GM12878 (cell line): ENCODE data around the gene HS3ST1. TPM values are rescaled to one million over a fixed set of nuclear protein-coding genes. Genes with fewer than 3 reads are reported as not detected.

Experiments
- ATAC-seq: fragments of 200-7000 bp; cut with Tn5 transposase; 3 replicates; pipeline ENCODE4 v1.9.1; 2020; ENCODE audit warnings: mild to moderate bottlenecking, moderate library complexity
- BruUV-seq: library from RNA; stranded (reverse); fragments of 400-500 nt; replicated peaks from 2 replicates; lab custom pipeline; 2021; lab: Mats Ljungman, UMichigan
- CTCF ChIA-PET: fragments of 300-600 bp; sonication (Branson Sonifier 250); formaldehyde crosslinking; extraction: SDS; loops from one replicate; lab custom pipeline; 2021; ENCODE audit warnings: inconsistent platforms; lab: Yijun Ruan, JAX
- POLR2A ChIA-PET: fragments of 350-600 bp; formaldehyde crosslinking; extraction: SDS; loops from one replicate; lab custom pipeline; 2021; ENCODE audit warnings: inconsistent platforms; lab: Charles Lee
- RAD21 ChIA-PET: fragments of 300-600 bp; sonication (Branson Sonifier 250); formaldehyde crosslinking; loops from one replicate; lab custom pipeline; 2023; ENCODE audit warnings: antibody characterized with exemption; ENCODE audit not compliant: unreplicated experiment; lab: Charles Lee
- SMC1A ChIA-PET: fragments of 300-600 bp; sonication (Branson Sonifier 250); formaldehyde crosslinking; loops from one replicate; lab custom pipeline; 2023; ENCODE audit not compliant: unreplicated experiment, uncharacterized antibody; lab: Charles Lee
- DNase-seq: peaks from one replicate; pipeline ENCODE4 v3.0.0-alpha.2; 2011; ENCODE audit warnings: low read depth, low spot score
- FAIRE-seq: peaks from 3 replicates; lab custom pipeline; 2011; peaks lifted over from hg19 to GRCh38; lab: Jason Lieb, UNC
- H2AFZ ChIP-seq: 2 replicates; pipeline ENCODE4 v1.6.0; 2011; ENCODE audit warnings: low read depth, low read length, control low read depth; ENCODE audit not compliant: control insufficient read depth
- H3K27ac ChIP-seq: 2 replicates; pipeline ENCODE4 v1.5.1; 2011; ENCODE audit warnings: control low read depth; ENCODE audit not compliant: control insufficient read depth, insufficient read depth
- H3K27me3 ChIP-seq, 2 experiments: replicated peaks in 1 of 2; 2 replicates each; pipeline versions ENCODE4 v1.6.0 to v1.6.1; 2011; ENCODE audit warnings: low read length in 1 of 2; ENCODE audit not compliant: control insufficient read depth in 2 of 2, insufficient read depth in 2 of 2
- H3K36me3 ChIP-seq, 2 experiments: 2 replicates each; pipeline ENCODE4 v1.5.1; 2011; ENCODE audit warnings: low read length in 1 of 2; ENCODE audit not compliant: control insufficient read depth in 2 of 2, insufficient read depth in 2 of 2
- H3K4me1 ChIP-seq: 2 replicates; pipeline ENCODE4 v1.6.1; 2011; ENCODE audit warnings: mild to moderate bottlenecking, low read length, moderate library complexity, mixed read lengths; ENCODE audit not compliant: control insufficient read depth, insufficient read depth
- H3K4me2 ChIP-seq: 2 replicates; pipeline ENCODE4 v1.6.0; 2011; ENCODE audit warnings: control low read depth; ENCODE audit not compliant: control insufficient read depth, insufficient read depth
- H3K4me3 ChIP-seq: fragments of 200-600 bp; sonication (generic); 2 replicates; pipeline ENCODE4 v1.5.1; 2016
- H3K79me2 ChIP-seq: 2 replicates; pipeline ENCODE4 v1.6.0; 2011; ENCODE audit warnings: low read length; ENCODE audit not compliant: control insufficient read depth, insufficient read depth
- H3K9ac ChIP-seq: 2 replicates; pipeline ENCODE4 v1.8.0; 2011; ENCODE audit warnings: low read length, control low read depth, mixed read lengths; ENCODE audit not compliant: control insufficient read depth, insufficient read depth
- H3K9me3 ChIP-seq: replicated peaks from 3 replicates; pipeline ENCODE4 v1.5.1; 2011; ENCODE audit warnings: mild to moderate bottlenecking, low read length; ENCODE audit not compliant: control insufficient read depth, insufficient read depth
- H4K20me1 ChIP-seq: 2 replicates; pipeline ENCODE4 v1.6.0; 2011; ENCODE audit not compliant: control insufficient read depth, insufficient read depth
- CBX5 ChIP-seq: sonication (generic); IDR thresholded peaks from 2 replicates; pipeline ENCODE4 v1.6.1; 2016; ENCODE audit warnings: low read depth, moderate library complexity, mild to moderate bottlenecking, inconsistent platforms
- FOS ChIP-seq: IDR thresholded peaks from 3 replicates; pipeline ENCODE4 v1.6.1; 2011; ENCODE audit warnings: borderline replicate concordance; ENCODE audit not compliant: insufficient read length; ENCODE audit errors: extremely low read depth
- FOXM1 ChIP-seq: IDR thresholded peaks from 2 replicates; pipeline ENCODE4 v1.6.1; 2012; ENCODE audit warnings: low read depth, mild to moderate bottlenecking, inconsistent platforms, low read length, moderate library complexity
- JUND ChIP-seq: IDR thresholded peaks from 2 replicates; pipeline ENCODE4 v1.6.1; 2012; ENCODE audit warnings: low read depth, mild to moderate bottlenecking, low read length, improper control_type of control experiment, moderate library complexity
- NFYB ChIP-seq: IDR thresholded peaks from 2 replicates; pipeline ENCODE4 v1.6.1; 2011; ENCODE audit warnings: low read depth, mild to moderate bottlenecking, low read length, improper control_type of control experiment, moderate library complexity; ENCODE audit not compliant: insufficient read depth
- RFX5 ChIP-seq: IDR thresholded peaks from 2 replicates; pipeline ENCODE4 v1.6.1; 2011; ENCODE audit warnings: low read depth, low read length, improper control_type of control experiment
- RUNX3 ChIP-seq: IDR thresholded peaks from 2 replicates; pipeline ENCODE4 v1.6.1; 2012; ENCODE audit warnings: low read length, inconsistent platforms
- TBL1XR1 ChIP-seq: IDR thresholded peaks from 2 replicates; pipeline ENCODE4 v1.6.1; 2012; ENCODE audit warnings: low read depth, low read length, improper control_type of control experiment
- TCF7 ChIP-seq: IDR thresholded peaks from 2 replicates; pipeline ENCODE4 v1.6.1; 2014; ENCODE audit warnings: antibody characterized with exemption, borderline replicate concordance
- WGBS: methylation state at CpG from one replicate; pipeline ENCODE4 v1.1.6; 2016; ENCODE audit warnings: low lambda C conversion rate; ENCODE audit not compliant: insufficient replicate concordance, insufficient coverage; ENCODE audit errors: missing lambda C conversion rate; 5-methylcytosine and 5-hydroxymethylcytosine counted together
- in situ Hi-C: fragments of 300-500 bp; cut with MboI; formaldehyde crosslinking; loops from 9 replicates; pipeline ENCODE4 v1.14.3; 2018; ENCODE audit warnings: mixed read lengths
- intact Hi-C: fragments of 100-400 bp; cut with micrococcal nuclease; formaldehyde crosslinking; loops from one replicate; pipeline ENCODE4 v1.14.2; 2022; ENCODE audit not compliant: unreplicated experiment
- polyA plus RNA-seq, 11 experiments: library from polyadenylated mRNA; depleted of rRNA in 4 of 11; unstranded in 6 of 11; stranded (reverse) in 5 of 11; fragments of >200 nt; fragmentation: Nextera tagmentation in 4 of 11; fragmentation: Illumina TruSeq in 1 of 11; extraction: Ambion mirVana in 4 of 11; extraction: Trizol in 1 of 11; gene quantifications; 1 replicate in 1 of 11; 2 replicates in 10 of 11; pipeline versions ENCODE4 v1.2.1 to v1.2.3, GENCODE V29; 2011 to 2016; ENCODE audit warnings: inconsistent platforms in 2 of 11, missing spikeins in 2 of 11, low read depth in 1 of 11
- total RNA-seq, 4 experiments: library from RNA; depleted of rRNA in 3 of 4; stranded (reverse); fragments of >200 nt in 3 of 4; fragmentation: Illumina TruSeq in 1 of 4; extraction: Trizol in 1 of 4; gene quantifications; 2 replicates each; pipeline versions ENCODE4 v1.2.1 to v1.2.3, GENCODE V29; 2013 to 2021
- TF ChIP-seq, protein P1 (sequence below): fragments of 450-650 bp; IDR thresholded peaks from 2 replicates; pipeline ENCODE4 v1.6.1; 2016; ENCODE audit warnings: mild to moderate bottlenecking
- TF ChIP-seq, protein P2 (sequence below): fragments of 450-650 bp; IDR thresholded peaks from 2 replicates; pipeline ENCODE4 v1.6.1; 2016; ENCODE audit warnings: mild to moderate bottlenecking
- TF ChIP-seq, protein P3 (sequence below): fragments of 450-650 bp; IDR thresholded peaks from 2 replicates; pipeline ENCODE4 v1.6.1; 2017; ENCODE audit warnings: mild to moderate bottlenecking, low read depth, inconsistent platforms; ENCODE audit not compliant: poor library complexity, severe bottlenecking

HS3ST1 gene
- total and polyA plus RNA-seq, 10 of the 15 experiments (the other 5 are each of a cell fraction or from before 2014, with no cell fraction given) = 0.03 to 0.65 (median 0.13) TPM

DNA sequence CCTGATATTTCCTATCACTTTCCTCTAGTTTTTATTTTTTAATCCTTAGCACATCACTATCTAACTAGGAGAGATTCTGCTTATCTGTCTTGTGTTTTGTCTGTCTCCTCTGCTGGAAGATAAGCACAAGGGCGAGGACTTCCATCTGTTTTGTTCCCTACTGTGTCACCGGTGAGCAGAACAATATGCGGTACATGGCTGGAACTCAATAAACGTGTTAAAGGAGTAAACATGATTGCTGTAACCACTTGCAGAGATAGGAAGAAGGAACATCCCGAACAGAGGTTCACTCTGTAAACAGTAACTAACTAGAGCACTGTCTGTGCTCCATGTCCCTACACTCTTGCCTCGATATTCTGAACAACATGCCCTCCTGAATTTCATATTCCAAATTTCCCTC lies 5.2 kb downstream of the HS3ST1 start:
- no peak for FAIRE-seq
- Histone ChIP-seq H3K9ac (no peak overlapping the region), H3K27ac (no peak overlapping the region), H3K36me3 (no peaks in the 10 kb centered on the region), H3K4me1 (no peaks in the 10 kb centered on the region), H4K20me1 (no peaks in the 10 kb centered on the region), H3K9me3 (no peaks in the 10 kb centered on the region), H3K4me2 (no peak overlapping the region), H3K27me3 (peaks cover 2 to 7% of the 10 kb centered on the region in 2 experiments; a peak in 3 of 4 replicates), H3K79me2 (no peaks in the 10 kb centered on the region), H3K4me3 (no peak overlapping the region), H2AFZ (no peak overlapping the region)
- no peak for ATAC-seq
- intact Hi-C loops = loop anchor here (5.0 to 10.0 kb wide), 6 partner anchors 81 to 1266 kb away; partner anchors contain the start of gene ZNF518B
- POLR2A ChIA-PET = interaction anchor here (0.6 kb wide), 1 partner anchor 824 kb away, joined by 4 read pairs; no protein-coding TSS in a partner anchor
- RAD21 ChIA-PET = interaction anchor here (0.7 to 1.8 kb wide), 10 partner anchors 8 to 842 kb away, joined by 3 to 7 read pairs (median 5); no protein-coding TSS in a partner anchor
- in situ Hi-C loops = loop anchor here (5.0 kb wide), 1 partner anchor 841 kb away; no protein-coding TSS in a partner anchor
- CTCF ChIA-PET = interaction anchor here (0.6 to 2.4 kb wide), 19 partner anchors 8 to 868 kb away, joined by 3 to 24 read pairs (median 4); no protein-coding TSS in a partner anchor
- no peak for DNase-seq
- 67% methylated on average over 6 of the region's 6 CpGs for WGBS
- SMC1A ChIA-PET = interaction anchor here (0.7 to 2.5 kb wide), 6 partner anchors 12 to 868 kb away, joined by 3 to 27 read pairs (median 5); no protein-coding TSS in a partner anchor
- TF ChIP-seq FOS = no peak
- no peak for TF ChIP-seq RFX5
- TF ChIP-seq, all 136 proteins: peak for 0
- BruUV-seq = no TSS peak

GRCh38 chr4:11421116-11421515 lies 7.6 kb downstream of the HS3ST1 start:
- no peaks in the 10 kb centered on the region for H4K20me1 ChIP-seq
- FAIRE-seq = no peak
- H3K4me2 ChIP-seq = no peak overlapping the region
- H2AFZ ChIP-seq = no peak overlapping the region
- RAD21 ChIA-PET = no interaction called here
- no peak overlapping the region for H3K9ac ChIP-seq
- WGBS = 49% methylated on average over 3 of the region's 3 CpGs
- no peak for DNase-seq
- no peak overlapping the region for H3K27ac ChIP-seq
- no TSS peak for BruUV-seq
- H3K27me3 ChIP-seq = no peaks in the 10 kb centered on the region; a peak in 1 of 4 replicates
- peaks cover 7% of the 10 kb centered on the region for H3K4me1 ChIP-seq
- POLR2A ChIA-PET = no interaction called here
- H3K36me3 ChIP-seq = no peaks in the 10 kb centered on the region
- intact Hi-C loops (loop anchor here (5.0 to 10.0 kb wide), 6 partner anchors 79 to 1264 kb away; partner anchors contain the start of gene ZNF518B), in situ Hi-C loops (loop anchor here (5.0 kb wide), 1 partner anchor 839 kb away; no protein-coding TSS in a partner anchor)
- SMC1A ChIA-PET = interaction anchor here (1.3 kb wide), 1 partner anchor 17 kb away, joined by 5 read pairs; no protein-coding TSS in a partner anchor
- ATAC-seq = no peak
- H3K4me3 ChIP-seq = no peak overlapping the region
- no peaks in the 10 kb centered on the region for H3K9me3 ChIP-seq
- no peaks in the 10 kb centered on the region for H3K79me2 ChIP-seq
- CTCF ChIA-PET = interaction anchor here (0.9 to 2.0 kb wide), 2 partner anchors 839 to 872 kb away, joined by 3 to 6 read pairs; no protein-coding TSS in a partner anchor
- TF ChIP-seq TBL1XR1 (no peak), NFYB (no peak), CBX5 (no peak), FOXM1 (no peak), TCF7 (no peak), RUNX3 (no peak), JUND (no peak)
- TF ChIP-seq, protein P1, sequence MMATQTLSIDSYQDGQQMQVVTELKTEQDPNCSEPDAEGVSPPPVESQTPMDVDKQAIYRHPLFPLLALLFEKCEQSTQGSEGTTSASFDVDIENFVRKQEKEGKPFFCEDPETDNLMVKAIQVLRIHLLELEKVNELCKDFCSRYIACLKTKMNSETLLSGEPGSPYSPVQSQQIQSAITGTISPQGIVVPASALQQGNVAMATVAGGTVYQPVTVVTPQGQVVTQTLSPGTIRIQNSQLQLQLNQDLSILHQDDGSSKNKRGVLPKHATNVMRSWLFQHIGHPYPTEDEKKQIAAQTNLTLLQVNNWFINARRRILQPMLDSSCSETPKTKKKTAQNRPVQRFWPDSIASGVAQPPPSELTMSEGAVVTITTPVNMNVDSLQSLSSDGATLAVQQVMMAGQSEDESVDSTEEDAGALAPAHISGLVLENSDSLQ = no peak
- TF ChIP-seq, protein P2, sequence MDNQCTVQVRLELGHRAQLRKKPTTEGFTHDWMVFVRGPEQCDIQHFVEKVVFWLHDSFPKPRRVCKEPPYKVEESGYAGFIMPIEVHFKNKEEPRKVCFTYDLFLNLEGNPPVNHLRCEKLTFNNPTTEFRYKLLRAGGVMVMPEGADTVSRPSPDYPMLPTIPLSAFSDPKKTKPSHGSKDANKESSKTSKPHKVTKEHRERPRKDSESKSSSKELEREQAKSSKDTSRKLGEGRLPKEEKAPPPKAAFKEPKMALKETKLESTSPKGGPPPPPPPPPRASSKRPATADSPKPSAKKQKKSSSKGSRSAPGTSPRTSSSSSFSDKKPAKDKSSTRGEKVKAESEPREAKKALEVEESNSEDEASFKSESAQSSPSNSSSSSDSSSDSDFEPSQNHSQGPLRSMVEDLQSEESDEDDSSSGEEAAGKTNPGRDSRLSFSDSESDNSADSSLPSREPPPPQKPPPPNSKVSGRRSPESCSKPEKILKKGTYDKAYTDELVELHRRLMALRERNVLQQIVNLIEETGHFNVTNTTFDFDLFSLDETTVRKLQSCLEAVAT = no peak
- TF ChIP-seq, protein P3, sequence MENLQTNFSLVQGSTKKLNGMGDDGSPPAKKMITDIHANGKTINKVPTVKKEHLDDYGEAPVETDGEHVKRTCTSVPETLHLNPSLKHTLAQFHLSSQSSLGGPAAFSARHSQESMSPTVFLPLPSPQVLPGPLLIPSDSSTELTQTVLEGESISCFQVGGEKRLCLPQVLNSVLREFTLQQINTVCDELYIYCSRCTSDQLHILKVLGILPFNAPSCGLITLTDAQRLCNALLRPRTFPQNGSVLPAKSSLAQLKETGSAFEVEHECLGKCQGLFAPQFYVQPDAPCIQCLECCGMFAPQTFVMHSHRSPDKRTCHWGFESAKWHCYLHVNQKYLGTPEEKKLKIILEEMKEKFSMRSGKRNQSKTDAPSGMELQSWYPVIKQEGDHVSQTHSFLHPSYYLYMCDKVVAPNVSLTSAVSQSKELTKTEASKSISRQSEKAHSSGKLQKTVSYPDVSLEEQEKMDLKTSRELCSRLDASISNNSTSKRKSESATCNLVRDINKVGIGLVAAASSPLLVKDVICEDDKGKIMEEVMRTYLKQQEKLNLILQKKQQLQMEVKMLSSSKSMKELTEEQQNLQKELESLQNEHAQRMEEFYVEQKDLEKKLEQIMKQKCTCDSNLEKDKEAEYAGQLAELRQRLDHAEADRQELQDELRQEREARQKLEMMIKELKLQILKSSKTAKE = no peak
